Activated CD4-positive, alpha-beta T cell treated with anti-CD3 and anti-CD28 coated beads, Interleukin-2, amount 10 ng/mL, durations not matched to agents 7 days and 5 days (primary cell): ENCODE results near the gene ZNHIT1. TPM values are rescaled to one million over a fixed set of nuclear protein-coding genes. Genes with fewer than 3 reads are reported as not detected.

ENCODE experiments used
- CTCF ChIA-PET: fragments of 350-600 bp; sonication (Branson Sonifier 250); formaldehyde crosslinking; loops from one replicate; lab custom pipeline; 2021; ENCODE audit warnings: antibody characterized with exemption; lab: Charles Lee
- POLR2A ChIA-PET: fragments of 350-600 bp; sonication (Branson Sonifier 250); formaldehyde crosslinking; loops from one replicate; lab custom pipeline; 2021; ENCODE audit warnings: antibody characterized with exemption; lab: Charles Lee
- DNase-seq: peaks from one replicate; pipeline ENCODE4 v3.0.0-alpha.2; 2020
- H3K27ac Mint-ChIP-seq: one replicate; pipeline ENCODE4 v1.8.0; 2021; ENCODE audit warnings: mild to moderate bottlenecking, moderate library complexity, mixed read lengths
- H3K27me3 Mint-ChIP-seq: one replicate; pipeline ENCODE4 v1.8.0; 2021; ENCODE audit warnings: mixed read lengths
- H3K36me3 Mint-ChIP-seq: one replicate; pipeline ENCODE4 v1.8.0; 2021; ENCODE audit warnings: low read depth, mixed read lengths
- H3K4me1 Mint-ChIP-seq: one replicate; pipeline ENCODE4 v1.8.0; 2021; ENCODE audit warnings: mixed read lengths
- H3K4me3 Mint-ChIP-seq: one replicate; pipeline ENCODE4 v1.8.0; 2021; ENCODE audit warnings: mild to moderate bottlenecking, moderate library complexity, mixed read lengths
- H3K9me3 Mint-ChIP-seq: one replicate; pipeline ENCODE4 v1.8.0; 2021; ENCODE audit warnings: mixed read lengths
- total RNA-seq, 2 experiments: library from RNA; stranded (reverse); gene quantifications; one replicate each; pipeline ENCODE4 v1.2.3, GENCODE V29; 2021

The ZNHIT1 gene
- 10 to 100 TPM; 61.6 to 67.4 TPM for total RNA-seq

GRCh38 chr7:101217388-101218235 lies at the start of gene ZNHIT1, which contains the start of gene PLOD3:
Gene ZNHIT1 (plus strand): TSS chr7:101218165. CDS start chr7:101218196, 31 bp downstream.
Gene PLOD3 (minus strand): TSS chr7:101217581. CDS start chr7:101217274, 307 bp downstream.
- no peaks in the 10 kb centered on the region for H3K27me3 Mint-ChIP-seq
- H3K9me3 Mint-ChIP-seq, result no peaks in the 10 kb centered on the region
- ChIA-PET POLR2A (interaction anchor here (0.6 to 1.3 kb wide), 4 partner anchors 27 to 343 kb away, joined by 3 to 11 read pairs (median 4); partner anchors contain the start of gene SRRT), CTCF (interaction anchor here (0.5 to 6.1 kb wide), 19 partner anchors 11 to 1182 kb away, joined by 3 to 58 read pairs (median 4); partner anchors contain the start of genes FIS1 and SERPINE1)
- H3K36me3 Mint-ChIP-seq, result peaks cover 11% of the 10 kb centered on the region
- peak; percentile 98 for DNase-seq
- H3K4me3 Mint-ChIP-seq, result peak within 1 kb of the TSS; percentile 95
- H3K27ac Mint-ChIP-seq, result peak within 1 kb of the TSS; percentile 82
- H3K4me1 Mint-ChIP-seq, result peaks cover 36% of the 10 kb centered on the region

- POLR2A ChIA-PET, result no interaction called here
- H3K27ac Mint-ChIP-seq, result no peak overlapping the region
- no peak for DNase-seq
- H3K36me3 Mint-ChIP-seq, result peaks cover 2% of the 10 kb centered on the region
- H3K4me1 Mint-ChIP-seq, result peaks cover 55% of the 10 kb centered on the region
- CTCF ChIA-PET, result interaction anchor here (0.7 to 1.6 kb wide), 2 partner anchors 25 to 45 kb away, joined by 3 to 7 read pairs; no protein-coding TSS in a partner anchor
- no peak overlapping the region for H3K4me3 Mint-ChIP-seq
- peaks cover 81% of the 10 kb centered on the region for H3K27me3 Mint-ChIP-seq
- H3K9me3 Mint-ChIP-seq, result no peaks in the 10 kb centered on the region
Observed at GRCh38 chr7:101168412-101169049, 49.4 kb upstream of the ZNHIT1 start.

- POLR2A ChIA-PET, result no interaction called here
- Mint-ChIP-seq H3K36me3 (peaks cover 2% of the 10 kb centered on the region), H3K27ac (no peak overlapping the region), H3K9me3 (no peaks in the 10 kb centered on the region), H3K27me3 (peaks cover 86% of the 10 kb centered on the region), H3K4me1 (peaks cover 61% of the 10 kb centered on the region), H3K4me3 (no peak overlapping the region)
- CTCF ChIA-PET, result interaction anchor here (0.7 to 3.0 kb wide), 4 partner anchors 11 to 45 kb away, joined by 3 to 23 read pairs (median 5); no protein-coding TSS in a partner anchor
- DNase-seq, result no peak
Observed at GRCh38 chr7:101169110-101169837, 48.7 kb upstream of the ZNHIT1 start.

GRCh38 chr7:101169838-101170551 lies 48.0 kb upstream of the ZNHIT1 start:
- no peaks in the 10 kb centered on the region for H3K9me3 Mint-ChIP-seq
- ChIA-PET POLR2A (no interaction called here), CTCF (interaction anchor here (0.7 to 3.0 kb wide), 6 partner anchors 12 to 104 kb away, joined by 3 to 23 read pairs (median 3); no protein-coding TSS in a partner anchor)
- no peak overlapping the region for H3K4me3 Mint-ChIP-seq
- H3K36me3 Mint-ChIP-seq, result peaks cover 2% of the 10 kb centered on the region
- H3K27ac Mint-ChIP-seq, result no peak overlapping the region
- DNase-seq, result peak; percentile 79
- H3K4me1 Mint-ChIP-seq, result peaks cover 61% of the 10 kb centered on the region
- peaks cover 87% of the 10 kb centered on the region for H3K27me3 Mint-ChIP-seq

GRCh38 chr7:101170617-101171441 lies 47.1 kb upstream of the ZNHIT1 start:
- POLR2A ChIA-PET, result no interaction called here
- Mint-ChIP-seq H3K27me3 (peaks cover 87% of the 10 kb centered on the region), H3K27ac (peak overlapping the region; percentile 66), H3K9me3 (no peaks in the 10 kb centered on the region), H3K4me1 (peaks cover 53% of the 10 kb centered on the region), H3K4me3 (peak overlapping the region; percentile 37), H3K36me3 (no peaks in the 10 kb centered on the region)
- DNase-seq, result peak; percentile 31
- CTCF ChIA-PET, result interaction anchor here (0.6 to 3.0 kb wide), 8 partner anchors 12 to 184 kb away, joined by 3 to 23 read pairs (median 4); no protein-coding TSS in a partner anchor

GRCh38 chr7:101171442-101171837 lies 46.5 kb upstream of the ZNHIT1 start:
- POLR2A ChIA-PET, result no interaction called here
- CTCF ChIA-PET, result interaction anchor here (0.6 to 3.0 kb wide), 5 partner anchors 11 to 48 kb away, joined by 3 to 23 read pairs (median 6); no protein-coding TSS in a partner anchor
- H3K4me1 Mint-ChIP-seq, result peaks cover 48% of the 10 kb centered on the region
- peaks cover 87% of the 10 kb centered on the region for H3K27me3 Mint-ChIP-seq
- peak overlapping the region; percentile 66 for H3K27ac Mint-ChIP-seq
- peak overlapping the region; percentile 37 for H3K4me3 Mint-ChIP-seq
- no peak for DNase-seq
- no peaks in the 10 kb centered on the region for H3K36me3 Mint-ChIP-seq
- no peaks in the 10 kb centered on the region for H3K9me3 Mint-ChIP-seq

GRCh38 chr7:101172005-101172853 lies 45.7 kb upstream of the ZNHIT1 start:
- CTCF ChIA-PET, result interaction anchor here (0.6 to 3.0 kb wide), 6 partner anchors 11 to 47 kb away, joined by 3 to 23 read pairs (median 8); partner anchors contain the start of gene AP1S1
- Mint-ChIP-seq H3K9me3 (no peaks in the 10 kb centered on the region), H3K27me3 (peaks cover 88% of the 10 kb centered on the region), H3K27ac (peak overlapping the region; percentile 79), H3K4me1 (peaks cover 44% of the 10 kb centered on the region), H3K4me3 (no peak overlapping the region), H3K36me3 (no peaks in the 10 kb centered on the region)
- no peak for DNase-seq
- POLR2A ChIA-PET, result no interaction called here

- Mint-ChIP-seq H3K4me1 (peaks cover 44% of the 10 kb centered on the region), H3K27ac (peak overlapping the region; percentile 79), H3K9me3 (no peaks in the 10 kb centered on the region), H3K36me3 (no peaks in the 10 kb centered on the region), H3K27me3 (peaks cover 88% of the 10 kb centered on the region), H3K4me3 (no peak overlapping the region)
- POLR2A ChIA-PET, result no interaction called here
- CTCF ChIA-PET, result interaction anchor here (0.7 to 3.6 kb wide), 9 partner anchors 8 to 468 kb away, joined by 3 to 15 read pairs (median 3); partner anchors contain the start of genes AP1S1 and VGF
- no peak for DNase-seq
Observed at GRCh38 chr7:101172854-101173751, 44.9 kb upstream of the ZNHIT1 start.

GRCh38 chr7:101173752-101174244 lies 44.2 kb upstream of the ZNHIT1 start:
- no peaks in the 10 kb centered on the region for H3K36me3 Mint-ChIP-seq
- peaks cover 41% of the 10 kb centered on the region for H3K4me1 Mint-ChIP-seq

More at GRCh38 chr7:101173752-101174244, 44.2 kb upstream of the ZNHIT1 start:
- H3K4me3 Mint-ChIP-seq, result peak overlapping the region; percentile 59
- DNase-seq, result peak; percentile 69
- ChIA-PET CTCF (interaction anchor here (0.6 to 3.6 kb wide), 10 partner anchors 9 to 670 kb away, joined by 3 to 15 read pairs (median 4); partner anchors contain the start of gene VGF), POLR2A (no interaction called here)
- peaks cover 89% of the 10 kb centered on the region for H3K27me3 Mint-ChIP-seq
- no peaks in the 10 kb centered on the region for H3K9me3 Mint-ChIP-seq
- H3K27ac Mint-ChIP-seq, result peak overlapping the region; percentile 9
